Measurements from ENCODE around the gene CYS1. TPM values are rescaled to one million over a fixed set of nuclear protein-coding genes. Genes with fewer than 3 reads are reported as not detected.
A peak's percentile ranks its signal among the peaks of the same experiment; 100 is the strongest.

The CYS1 gene
- total and polyA plus RNA-seq, 2 of the 13 experiments (the other 11 are each of a cell fraction or from before 2014, with no cell fraction given): 0.04 TPM; not detected in 1

DNA sequence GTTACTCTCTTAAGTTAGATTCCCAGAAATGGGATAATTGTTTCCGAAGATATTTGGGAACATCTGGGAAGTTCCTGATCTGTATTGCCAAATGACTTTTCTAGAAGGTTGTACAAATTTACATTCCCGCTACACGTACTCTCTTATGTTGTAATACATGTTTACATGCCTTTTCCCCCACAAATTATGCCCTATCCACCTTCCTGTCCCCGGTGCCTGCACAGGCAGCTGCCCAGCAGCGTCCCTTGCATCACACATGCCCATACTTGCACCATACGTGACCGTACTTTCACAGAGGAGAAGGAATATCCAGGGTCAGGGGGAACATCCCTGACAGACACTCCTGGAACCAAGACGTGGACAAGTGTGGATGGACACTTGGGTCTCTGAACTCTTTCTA, 61.0 kb downstream of the CYS1 start (continued):
- TF ChIP-seq, protein P1, sequence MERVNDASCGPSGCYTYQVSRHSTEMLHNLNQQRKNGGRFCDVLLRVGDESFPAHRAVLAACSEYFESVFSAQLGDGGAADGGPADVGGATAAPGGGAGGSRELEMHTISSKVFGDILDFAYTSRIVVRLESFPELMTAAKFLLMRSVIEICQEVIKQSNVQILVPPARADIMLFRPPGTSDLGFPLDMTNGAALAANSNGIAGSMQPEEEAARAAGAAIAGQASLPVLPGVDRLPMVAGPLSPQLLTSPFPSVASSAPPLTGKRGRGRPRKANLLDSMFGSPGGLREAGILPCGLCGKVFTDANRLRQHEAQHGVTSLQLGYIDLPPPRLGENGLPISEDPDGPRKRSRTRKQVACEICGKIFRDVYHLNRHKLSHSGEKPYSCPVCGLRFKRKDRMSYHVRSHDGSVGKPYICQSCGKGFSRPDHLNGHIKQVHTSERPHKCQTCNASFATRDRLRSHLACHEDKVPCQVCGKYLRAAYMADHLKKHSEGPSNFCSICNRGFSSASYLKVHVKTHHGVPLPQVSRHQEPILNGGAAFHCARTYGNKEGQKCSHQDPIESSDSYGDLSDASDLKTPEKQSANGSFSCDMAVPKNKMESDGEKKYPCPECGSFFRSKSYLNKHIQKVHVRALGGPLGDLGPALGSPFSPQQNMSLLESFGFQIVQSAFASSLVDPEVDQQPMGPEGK (CRISPR knock-in tag; IDR thresholded peaks at IDR 0.05): 0 out of 2 replicates have a peak, but pooled peaks have one; percentile 8
- TF ChIP-seq, protein P2, sequence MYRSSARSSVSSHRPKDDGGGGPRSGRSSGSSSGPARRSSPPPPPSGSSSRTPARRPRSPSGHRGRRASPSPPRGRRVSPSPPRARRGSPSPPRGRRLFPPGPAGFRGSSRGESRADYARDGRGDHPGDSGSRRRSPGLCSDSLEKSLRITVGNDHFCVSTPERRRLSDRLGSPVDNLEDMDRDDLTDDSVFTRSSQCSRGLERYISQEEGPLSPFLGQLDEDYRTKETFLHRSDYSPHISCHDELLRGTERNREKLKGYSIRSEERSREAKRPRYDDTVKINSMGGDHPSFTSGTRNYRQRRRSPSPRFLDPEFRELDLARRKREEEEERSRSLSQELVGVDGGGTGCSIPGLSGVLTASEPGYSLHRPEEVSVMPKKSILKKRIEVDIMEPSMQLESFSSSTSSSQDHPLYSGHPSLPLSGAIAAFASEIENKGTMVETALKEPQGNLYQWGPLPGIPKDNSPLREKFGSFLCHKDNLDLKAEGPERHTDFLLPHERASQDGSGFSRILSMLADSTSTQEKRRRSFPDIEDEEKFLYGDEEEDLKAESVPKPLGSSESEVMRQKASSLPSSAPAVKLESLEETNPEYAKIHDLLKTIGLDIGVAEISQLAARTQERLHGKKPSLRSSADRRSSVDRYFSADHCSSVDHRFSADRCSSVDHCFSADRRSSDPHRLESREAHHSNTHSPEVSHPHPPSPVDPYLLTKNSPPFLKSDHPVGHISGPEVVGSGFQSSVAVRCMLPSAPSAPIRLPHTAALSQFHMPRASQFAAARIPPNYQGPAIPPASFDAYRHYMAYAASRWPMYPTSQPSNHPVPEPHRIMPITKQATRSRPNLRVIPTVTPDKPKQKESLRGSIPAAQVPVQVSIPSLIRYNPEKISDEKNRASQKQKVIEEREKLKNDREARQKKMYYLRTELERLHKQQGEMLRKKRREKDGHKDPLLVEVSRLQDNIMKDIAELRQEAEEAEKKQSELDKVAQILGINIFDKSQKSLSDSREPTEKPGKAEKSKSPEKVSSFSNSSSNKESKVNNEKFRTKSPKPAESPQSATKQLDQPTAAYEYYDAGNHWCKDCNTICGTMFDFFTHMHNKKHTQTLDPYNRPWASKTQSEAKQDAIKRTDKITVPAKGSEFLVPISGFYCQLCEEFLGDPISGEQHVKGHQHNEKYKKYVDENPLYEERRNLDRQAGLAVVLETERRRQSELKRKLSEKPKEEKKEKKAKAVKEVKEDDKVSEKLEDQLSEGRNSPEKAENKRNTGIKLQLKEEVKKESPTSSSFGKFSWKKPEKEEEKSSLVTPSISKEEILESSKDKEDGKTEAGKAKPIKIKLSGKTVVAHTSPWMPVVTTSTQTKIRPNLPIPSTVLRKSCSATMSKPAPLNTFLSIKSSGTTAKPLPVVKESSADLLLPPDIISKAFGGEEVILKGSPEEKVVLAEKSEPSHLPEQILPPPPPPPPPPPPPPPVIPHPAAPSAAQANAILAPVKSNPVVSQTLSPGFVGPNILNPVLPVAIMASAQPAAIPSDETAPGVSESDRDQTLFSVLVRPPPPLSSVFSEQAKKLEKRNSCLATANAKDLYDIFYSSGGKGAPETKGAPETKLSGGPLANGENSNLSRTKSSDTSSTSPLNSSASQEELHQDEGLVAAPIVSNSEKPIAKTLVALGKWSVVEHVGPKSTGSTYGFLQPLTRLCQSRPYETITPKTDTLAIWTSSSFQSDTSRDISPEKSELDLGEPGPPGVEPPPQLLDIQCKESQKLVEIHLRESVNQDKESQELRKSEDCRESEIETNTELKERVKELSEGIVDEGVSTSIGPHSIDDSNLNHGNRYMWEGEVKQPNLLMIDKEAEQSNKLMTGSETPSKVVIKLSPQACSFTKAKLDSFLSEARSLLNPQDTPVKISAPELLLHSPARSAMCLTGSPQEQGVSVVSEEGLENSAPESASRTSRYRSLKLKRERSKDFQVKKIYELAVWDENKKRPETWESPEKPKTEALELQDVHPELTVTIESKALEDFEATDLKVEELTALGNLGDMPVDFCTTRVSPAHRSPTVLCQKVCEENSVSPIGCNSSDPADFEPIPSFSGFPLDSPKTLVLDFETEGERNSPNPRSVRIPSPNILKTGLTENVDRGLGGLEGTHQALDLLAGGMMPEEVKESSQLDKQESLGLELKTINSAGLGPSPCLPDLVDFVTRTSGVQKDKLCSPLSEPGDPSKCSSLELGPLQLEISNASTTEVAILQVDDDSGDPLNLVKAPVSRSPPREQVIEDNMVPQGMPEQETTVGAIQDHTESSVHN (CRISPR knock-in tag; IDR thresholded peaks at IDR 0.05): no peak
- TF ChIP-seq ZNF3 (CRISPR knock-in tag; IDR thresholded peaks at IDR 0.05) (no peak), CENPX (CRISPR knock-in tag; IDR thresholded peaks at IDR 0.05) (no peak), THAP11 (CRISPR knock-in tag; IDR thresholded peaks at IDR 0.05) (peak; percentile 68), KLF6 (CRISPR knock-in tag; IDR thresholded peaks at IDR 0.05) (peak; percentile 82; the same call in 1 of the 2 replicates), KDM2A (CRISPR knock-in tag; IDR thresholded peaks at IDR 0.05; ENCODE audit: borderline replicate concordance, low read depth) (peak; percentile 27; the same call in 1 of the 2 replicates), ZKSCAN5 (CRISPR knock-in tag; IDR thresholded peaks at IDR 0.05) (no peak)
- TF ChIP-seq, protein P3, sequence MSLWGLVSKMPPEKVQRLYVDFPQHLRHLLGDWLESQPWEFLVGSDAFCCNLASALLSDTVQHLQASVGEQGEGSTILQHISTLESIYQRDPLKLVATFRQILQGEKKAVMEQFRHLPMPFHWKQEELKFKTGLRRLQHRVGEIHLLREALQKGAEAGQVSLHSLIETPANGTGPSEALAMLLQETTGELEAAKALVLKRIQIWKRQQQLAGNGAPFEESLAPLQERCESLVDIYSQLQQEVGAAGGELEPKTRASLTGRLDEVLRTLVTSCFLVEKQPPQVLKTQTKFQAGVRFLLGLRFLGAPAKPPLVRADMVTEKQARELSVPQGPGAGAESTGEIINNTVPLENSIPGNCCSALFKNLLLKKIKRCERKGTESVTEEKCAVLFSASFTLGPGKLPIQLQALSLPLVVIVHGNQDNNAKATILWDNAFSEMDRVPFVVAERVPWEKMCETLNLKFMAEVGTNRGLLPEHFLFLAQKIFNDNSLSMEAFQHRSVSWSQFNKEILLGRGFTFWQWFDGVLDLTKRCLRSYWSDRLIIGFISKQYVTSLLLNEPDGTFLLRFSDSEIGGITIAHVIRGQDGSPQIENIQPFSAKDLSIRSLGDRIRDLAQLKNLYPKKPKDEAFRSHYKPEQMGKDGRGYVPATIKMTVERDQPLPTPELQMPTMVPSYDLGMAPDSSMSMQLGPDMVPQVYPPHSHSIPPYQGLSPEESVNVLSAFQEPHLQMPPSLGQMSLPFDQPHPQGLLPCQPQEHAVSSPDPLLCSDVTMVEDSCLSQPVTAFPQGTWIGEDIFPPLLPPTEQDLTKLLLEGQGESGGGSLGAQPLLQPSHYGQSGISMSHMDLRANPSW (CRISPR knock-in tag; IDR thresholded peaks at IDR 0.05; ENCODE audit: borderline replicate concordance): no peak
- TF ChIP-seq, protein P4, sequence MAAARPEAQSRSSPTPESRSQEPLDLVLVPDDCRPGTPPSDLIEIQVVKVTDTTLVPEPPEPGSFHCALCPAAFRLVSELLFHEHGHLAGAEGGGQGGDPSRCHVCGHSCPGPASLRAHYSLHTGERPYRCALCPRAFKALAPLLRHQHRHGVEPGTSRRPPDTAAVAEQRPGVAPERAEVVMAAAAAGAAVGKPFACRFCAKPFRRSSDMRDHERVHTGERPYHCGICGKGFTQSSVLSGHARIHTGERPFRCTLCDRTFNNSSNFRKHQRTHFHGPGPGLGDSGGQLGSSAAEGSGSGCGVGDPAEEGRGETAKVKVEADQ (CRISPR knock-in tag; IDR thresholded peaks at IDR 0.05; ENCODE audit: borderline replicate concordance): no peak
- TF ChIP-seq, protein P5, sequence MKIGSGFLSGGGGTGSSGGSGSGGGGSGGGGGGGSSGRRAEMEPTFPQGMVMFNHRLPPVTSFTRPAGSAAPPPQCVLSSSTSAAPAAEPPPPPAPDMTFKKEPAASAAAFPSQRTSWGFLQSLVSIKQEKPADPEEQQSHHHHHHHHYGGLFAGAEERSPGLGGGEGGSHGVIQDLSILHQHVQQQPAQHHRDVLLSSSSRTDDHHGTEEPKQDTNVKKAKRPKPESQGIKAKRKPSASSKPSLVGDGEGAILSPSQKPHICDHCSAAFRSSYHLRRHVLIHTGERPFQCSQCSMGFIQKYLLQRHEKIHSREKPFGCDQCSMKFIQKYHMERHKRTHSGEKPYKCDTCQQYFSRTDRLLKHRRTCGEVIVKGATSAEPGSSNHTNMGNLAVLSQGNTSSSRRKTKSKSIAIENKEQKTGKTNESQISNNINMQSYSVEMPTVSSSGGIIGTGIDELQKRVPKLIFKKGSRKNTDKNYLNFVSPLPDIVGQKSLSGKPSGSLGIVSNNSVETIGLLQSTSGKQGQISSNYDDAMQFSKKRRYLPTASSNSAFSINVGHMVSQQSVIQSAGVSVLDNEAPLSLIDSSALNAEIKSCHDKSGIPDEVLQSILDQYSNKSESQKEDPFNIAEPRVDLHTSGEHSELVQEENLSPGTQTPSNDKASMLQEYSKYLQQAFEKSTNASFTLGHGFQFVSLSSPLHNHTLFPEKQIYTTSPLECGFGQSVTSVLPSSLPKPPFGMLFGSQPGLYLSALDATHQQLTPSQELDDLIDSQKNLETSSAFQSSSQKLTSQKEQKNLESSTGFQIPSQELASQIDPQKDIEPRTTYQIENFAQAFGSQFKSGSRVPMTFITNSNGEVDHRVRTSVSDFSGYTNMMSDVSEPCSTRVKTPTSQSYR (CRISPR knock-in tag; IDR thresholded peaks at IDR 0.05; ENCODE audit: borderline replicate concordance): peak; percentile 39; the same call in 1 of the 2 replicates

Measured in HepG2 (cell line).